ENCODE results near the gene METTL15. TPM values are rescaled to one million over a fixed set of nuclear protein-coding genes. Genes with fewer than 3 reads are reported as not detected.
"Not testable (repeated sequence)": the region's sequence is repeated elsewhere in the genome, so short reads cannot be mapped to it uniquely, and the experiment has no call there.

METTL15 gene
- total and polyA plus RNA-seq, 10 donors, result 3.7 to 23.7 (median 15.5) TPM

DNA sequence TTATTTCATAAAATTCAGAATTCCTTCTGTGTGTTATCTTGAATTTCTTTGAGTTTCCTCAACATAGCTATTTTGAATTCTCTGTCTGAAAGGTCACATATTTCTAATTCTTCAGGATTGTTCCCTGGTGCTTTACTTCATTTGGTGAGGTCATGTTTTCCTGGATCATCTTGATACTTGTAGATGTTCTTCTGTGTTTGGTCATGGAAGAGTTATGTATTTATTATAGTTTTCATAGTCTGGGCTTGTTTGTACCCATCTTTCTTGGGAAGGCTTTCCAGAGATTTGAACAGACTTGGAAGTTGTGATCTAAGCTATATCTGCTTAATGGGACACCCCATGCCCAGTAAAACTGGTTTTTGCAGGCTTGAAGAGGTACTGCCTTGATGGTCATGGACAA, 149.6 kb downstream of the METTL15 start:
- intact Hi-C loops (cut with DNase I; ENCODE audit: low total_unique reads), result no loop called here
- TF ChIP-seq, protein P1, sequence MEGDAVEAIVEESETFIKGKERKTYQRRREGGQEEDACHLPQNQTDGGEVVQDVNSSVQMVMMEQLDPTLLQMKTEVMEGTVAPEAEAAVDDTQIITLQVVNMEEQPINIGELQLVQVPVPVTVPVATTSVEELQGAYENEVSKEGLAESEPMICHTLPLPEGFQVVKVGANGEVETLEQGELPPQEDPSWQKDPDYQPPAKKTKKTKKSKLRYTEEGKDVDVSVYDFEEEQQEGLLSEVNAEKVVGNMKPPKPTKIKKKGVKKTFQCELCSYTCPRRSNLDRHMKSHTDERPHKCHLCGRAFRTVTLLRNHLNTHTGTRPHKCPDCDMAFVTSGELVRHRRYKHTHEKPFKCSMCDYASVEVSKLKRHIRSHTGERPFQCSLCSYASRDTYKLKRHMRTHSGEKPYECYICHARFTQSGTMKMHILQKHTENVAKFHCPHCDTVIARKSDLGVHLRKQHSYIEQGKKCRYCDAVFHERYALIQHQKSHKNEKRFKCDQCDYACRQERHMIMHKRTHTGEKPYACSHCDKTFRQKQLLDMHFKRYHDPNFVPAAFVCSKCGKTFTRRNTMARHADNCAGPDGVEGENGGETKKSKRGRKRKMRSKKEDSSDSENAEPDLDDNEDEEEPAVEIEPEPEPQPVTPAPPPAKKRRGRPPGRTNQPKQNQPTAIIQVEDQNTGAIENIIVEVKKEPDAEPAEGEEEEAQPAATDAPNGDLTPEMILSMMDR (IDR thresholded peaks at IDR 0.05 in 8 of 11, conservative IDR thresholded peaks at IDR 0.05 in 3 of 11), result no peak
- TF ChIP-seq POLR2A (IDR thresholded peaks at IDR 0.05) (no peak), POLR2AphosphoS5 (IDR thresholded peaks at IDR 0.05) (no peak)
- no peak overlapping the region for H3K27ac ChIP-seq
- no peaks in the 10 kb centered on the region for H3K27me3 ChIP-seq (replicated peaks in 1 of 7)
- H3K9me3 ChIP-seq, result peaks cover 0 to 42% (median 26%) of the 10 kb centered on the region in 8 donors
- no peak overlapping the region for H3K4me3 ChIP-seq
- H3K4me1 ChIP-seq, result no peaks in the 10 kb centered on the region
- DNase-seq, result no peak
- peaks cover 0 to 25% (median 2%) of the 10 kb centered on the region in 6 donors for H3K36me3 ChIP-seq

GRCh38 chr11:28259177-28259843, 151.1 kb downstream of the METTL15 start:
- Histone ChIP-seq H3K4me1 (no peaks in the 10 kb centered on the region), H3K27me3 (replicated peaks in 1 of 7) (no peaks in the 10 kb centered on the region), H3K36me3 (peaks cover 0 to 25% (median 2%) of the 10 kb centered on the region in 6 donors), H3K9me3 (peaks cover 0 to 34% (median 23%) of the 10 kb centered on the region in 8 donors), H3K4me3 (no peak overlapping the region), H3K27ac (peak overlapping the region in 1 of 8 donors; percentile 8)
- intact Hi-C loops (cut with DNase I; ENCODE audit: low total_unique reads), result no loop called here
- TF ChIP-seq, protein P1 (IDR thresholded peaks at IDR 0.05 in 8 of 11, conservative IDR thresholded peaks at IDR 0.05 in 3 of 11), result no peak
- TF ChIP-seq POLR2A (IDR thresholded peaks at IDR 0.05), result no peak
- TF ChIP-seq POLR2AphosphoS5 (IDR thresholded peaks at IDR 0.05), result no peak
- 83 to 98% (median 85%) methylated on average over 7 to 8 of the region's 8 CpGs for WGBS, 5 donors
- DNase-seq, result peak; percentile 47

DNA sequence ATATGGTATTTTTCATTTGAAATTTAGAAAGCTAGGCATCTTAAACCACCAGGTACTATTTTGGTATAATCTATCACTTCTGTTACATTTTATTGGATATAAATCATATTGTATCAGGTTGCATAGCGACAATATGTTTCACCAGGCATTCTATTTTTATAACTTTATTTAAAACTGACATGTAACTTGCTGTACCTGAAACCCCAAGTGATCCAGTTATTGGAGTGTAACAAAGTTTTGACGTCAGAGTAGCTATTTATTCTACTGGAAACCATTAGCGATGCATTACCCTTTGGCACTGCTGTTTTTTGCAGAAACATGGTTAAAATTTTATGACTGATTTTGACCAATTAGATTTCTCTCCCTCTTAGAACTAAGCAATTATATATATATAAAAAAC, 160.7 kb downstream of the METTL15 start:
- intact Hi-C loops (cut with DNase I; ENCODE audit: low total_unique reads), result no loop called here
- 84 to 92% (median 90%) methylated on average over 3 of the region's 3 CpGs for WGBS, 5 donors

DNA sequence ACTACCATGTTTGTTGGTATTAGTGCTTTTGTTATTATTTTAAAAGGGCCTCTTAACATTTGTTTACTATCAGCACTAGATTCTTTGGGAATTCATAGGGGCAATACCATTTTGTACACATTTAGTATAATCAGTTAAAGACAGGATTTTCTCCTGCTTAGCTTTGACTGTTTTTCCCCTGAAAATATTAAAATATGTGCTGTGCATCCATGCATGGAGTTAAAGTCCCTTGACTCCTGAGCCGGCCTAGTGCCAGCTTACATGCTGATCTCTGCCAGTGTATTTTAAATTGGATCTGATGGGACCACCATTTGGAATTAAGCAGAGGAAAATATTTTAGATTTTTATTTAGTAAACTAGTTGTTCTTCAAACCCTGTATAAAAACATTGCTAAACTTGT, 161.4 kb downstream of the METTL15 start:
- peaks cover 0 to 14% (median 6%) of the 10 kb centered on the region in 8 donors for H3K9me3 ChIP-seq
- H3K27ac ChIP-seq, result no peak overlapping the region
- TF ChIP-seq, protein P1 (IDR thresholded peaks at IDR 0.05 in 8 of 11, conservative IDR thresholded peaks at IDR 0.05 in 3 of 11), result no peak
- TF ChIP-seq POLR2AphosphoS5 (IDR thresholded peaks at IDR 0.05) (no peak), POLR2A (IDR thresholded peaks at IDR 0.05) (no peak)
- no peaks in the 10 kb centered on the region for H3K27me3 ChIP-seq (replicated peaks in 1 of 7)
- intact Hi-C loops (cut with DNase I; ENCODE audit: low total_unique reads), result no loop called here
- 89 to 100% (median 93%) methylated on average over 1 of the region's 1 CpG for WGBS, 5 donors
- DNase-seq, result no peak
- no peaks in the 10 kb centered on the region for H3K36me3 ChIP-seq
- no peak overlapping the region for H3K4me3 ChIP-seq
- H3K4me1 ChIP-seq, result no peaks in the 10 kb centered on the region

More for the DNA sequence above, 160.7 kb downstream of the METTL15 start:
- Histone ChIP-seq H3K9me3 (peaks cover 0 to 14% (median 6%) of the 10 kb centered on the region in 8 donors), H3K27me3 (replicated peaks in 1 of 7) (no peaks in the 10 kb centered on the region), H3K4me1 (no peaks in the 10 kb centered on the region), H3K4me3 (no peak overlapping the region), H3K36me3 (no peaks in the 10 kb centered on the region), H3K27ac (no peak overlapping the region)
- no peak for DNase-seq
- TF ChIP-seq, protein P1 (IDR thresholded peaks at IDR 0.05 in 8 of 11, conservative IDR thresholded peaks at IDR 0.05 in 3 of 11), result no peak
- TF ChIP-seq POLR2A (IDR thresholded peaks at IDR 0.05) (no peak), POLR2AphosphoS5 (IDR thresholded peaks at IDR 0.05) (no peak)

DNA sequence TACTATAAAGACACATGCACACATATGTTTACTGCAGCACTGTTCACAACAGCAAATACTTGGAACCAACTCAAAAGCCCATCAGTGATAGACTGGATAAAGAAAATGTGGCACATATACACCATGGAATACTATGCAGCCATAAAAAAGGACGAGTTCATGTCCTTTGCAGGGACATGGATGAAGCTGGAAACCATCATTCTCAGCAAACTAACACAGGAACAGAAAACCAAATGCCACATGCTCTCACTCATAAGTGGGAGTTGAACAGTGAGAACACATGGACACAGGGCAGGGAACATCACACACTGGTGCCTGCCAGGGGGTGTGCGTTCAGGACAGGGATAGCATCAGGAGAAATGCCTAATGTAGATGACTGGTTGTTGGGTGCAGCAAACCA, 164.1 kb downstream of the METTL15 start:
- DNase-seq; H3K27ac ChIP-seq; H3K4me1 ChIP-seq; intact Hi-C loops (cut with DNase I; ENCODE audit: low total_unique reads); H3K27me3 ChIP-seq (replicated peaks in 1 of 7); H3K36me3 ChIP-seq; H3K4me3 ChIP-seq: not testable (repeated sequence)
- WGBS, 5 donors, result 95 to 100% (median 100%) methylated on average over 2 of the region's 2 CpGs
- peaks cover 0 to 12% (median 3%) of the 10 kb centered on the region in 8 donors for H3K9me3 ChIP-seq
